ENCODE results near the gene ADAM11. TPM values are rescaled to one million over a fixed set of nuclear protein-coding genes. Genes with fewer than 3 reads are reported as not detected.
"Not testable (repeated sequence)": the region's sequence is repeated elsewhere in the genome, so short reads cannot be mapped to it uniquely, and the experiment has no call there.

ADAM11 gene
- total and polyA plus RNA-seq, 2 of the 4 experiments (the other 2 are of a cell fraction) = 0.36 to 0.53 TPM

GRCh38 chr17:44808156-44808555, 49.4 kb downstream of the ADAM11 start (continued):
- TF ChIP-seq NFE2L2 (IDR thresholded peaks at IDR 0.05; ENCODE audit: low read depth, low read length) = no peak

- H3K14ac ChIP-seq (replicated peaks; ENCODE audit: low read depth, low read length); POLR2A ChIA-PET (ENCODE audit: unreplicated experiment); dilution Hi-C loops (cut with HindIII; ENCODE audit: low sequenced_read_pairs, unreplicated experiment); H3K4ac ChIP-seq (ENCODE audit: low read depth, low read length); intact Hi-C loops (cut with micrococcal nuclease); H2BK5ac ChIP-seq (ENCODE audit: low read depth, low read length, poor library complexity, severe bottlenecking); H3K9ac ChIP-seq (ENCODE audit: low read depth, low read length); H2BK120ac ChIP-seq (ENCODE audit: low read depth, low read length); DNase-seq; H2AK5ac ChIP-seq (ENCODE audit: low read depth, low read length); ATAC-seq (ENCODE audit: low read depth); H3K4me1 ChIP-seq (ENCODE audit: control insufficient read depth, insufficient read depth, low read length); H4K5ac ChIP-seq (ENCODE audit: low read depth, low read length); H4K8ac ChIP-seq (ENCODE audit: low read depth in 2 of 2, low read length in 2 of 2); H3K4me3 ChIP-seq (ENCODE audit: insufficient read depth, low read depth, low read length); H3K9me3 ChIP-seq (ENCODE audit: control insufficient read depth, insufficient read depth, low read length); H4K91ac ChIP-seq (ENCODE audit: insufficient read depth, low read depth, low read length); H2AFZ ChIP-seq (replicated peaks; ENCODE audit: low read length, poor library complexity); in situ Hi-C loops (cut with MboI; ENCODE audit: low sequenced_read_pairs); H2AK9ac ChIP-seq (replicated peaks; ENCODE audit: low read depth, low read length, poor library complexity); H3K18ac ChIP-seq (ENCODE audit: low read depth, low read length); CTCF ChIA-PET; BruUV-seq (replicated peaks); H3K27me3 ChIP-seq (ENCODE audit: control insufficient read depth, insufficient read depth, low read length); H3K4me2 ChIP-seq (ENCODE audit: low read depth, low read length); H3K23ac ChIP-seq (ENCODE audit: low read depth, low read length); H2BK15ac ChIP-seq (ENCODE audit: low read depth, low read length); H3K56ac ChIP-seq (ENCODE audit: extremely low read depth, insufficient read depth, low read length); H3K27ac ChIP-seq (ENCODE audit: insufficient read depth, low read length): not testable (repeated sequence)
- H3K9me1 ChIP-seq (ENCODE audit: insufficient read depth, low read length) = peaks cover 14% of the 10 kb centered on the region
- no CpG with 5 or more reads among the region's 9 CpGs for WGBS, 2 experiments (ENCODE audit: extremely low coverage in 2 of 2, insufficient read length in 1 of 2)
- H3K79me1 ChIP-seq (ENCODE audit: low read depth in 1 of 2, low read length in 2 of 2) = peaks cover 30 to 79% of the 10 kb centered on the region in 2 experiments
- peaks cover 31% of the 10 kb centered on the region for H4K20me1 ChIP-seq (ENCODE audit: insufficient read depth, low read length)
- 0 out of 2 replicates have a peak overlapping the region, but pooled peaks have one; percentile 37 for H2BK20ac ChIP-seq (ENCODE audit: low read depth, low read length)
- H3K36me3 ChIP-seq (ENCODE audit: control insufficient read depth, insufficient read depth, low read length) = peaks cover 18% of the 10 kb centered on the region
Measured at GRCh38 chr17:44808656-44809388, 50.0 kb downstream of the ADAM11 start.

All from IMR-90 (cell line).